Measurements from ENCODE around the gene LOXHD1. TPM values are rescaled to one million over a fixed set of nuclear protein-coding genes. Genes with fewer than 3 reads are reported as not detected.

Gene LOXHD1
- total RNA-seq, 1 donor from 2014 or later: not detected

DNA sequence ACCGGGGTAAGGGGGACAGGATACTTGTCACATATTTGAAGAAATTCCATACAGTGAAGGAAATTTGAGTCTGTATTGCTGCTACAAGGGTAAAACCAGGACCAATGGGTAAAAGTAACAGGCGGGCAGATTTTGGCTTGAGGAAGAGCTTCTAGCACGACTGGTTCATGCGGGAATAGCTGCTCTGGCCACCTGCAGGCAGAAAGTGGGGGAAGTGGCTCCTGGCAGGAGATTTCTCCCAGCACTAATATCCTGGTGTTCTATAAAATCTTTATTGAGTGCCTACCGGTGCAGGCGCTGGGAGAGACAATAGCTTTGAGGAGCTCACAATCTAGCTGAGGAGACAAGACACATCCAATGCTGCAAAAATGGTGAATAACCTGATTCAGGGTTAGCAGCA is 198.5 kb downstream of the LOXHD1 start:
- H3K9me3 Mint-ChIP-seq: no peaks in the 10 kb centered on the region
- H3K36me3 Mint-ChIP-seq (ENCODE audit: low read depth): no peaks in the 10 kb centered on the region
- intact Hi-C loops (cut with micrococcal nuclease): no loop called here
- no peak overlapping the region for H3K4me3 Mint-ChIP-seq
- no peak overlapping the region for H3K27ac Mint-ChIP-seq
- no peaks in the 10 kb centered on the region for H3K4me1 Mint-ChIP-seq
- no peak for DNase-seq
- H3K27me3 Mint-ChIP-seq: peaks cover 2% of the 10 kb centered on the region

- H3K27me3 Mint-ChIP-seq: peaks cover 3% of the 10 kb centered on the region
- no peak overlapping the region for H3K27ac Mint-ChIP-seq
- H3K9me3 Mint-ChIP-seq: no peaks in the 10 kb centered on the region
- H3K4me1 Mint-ChIP-seq: no peaks in the 10 kb centered on the region
- no peak for DNase-seq
- intact Hi-C loops (cut with micrococcal nuclease): no loop called here
- no peaks in the 10 kb centered on the region for H3K36me3 Mint-ChIP-seq (ENCODE audit: low read depth)
- H3K4me3 Mint-ChIP-seq: no peak overlapping the region
Measured at GRCh38 chr18:46456691-46457090, 200.3 kb downstream of the LOXHD1 start.

DNA sequence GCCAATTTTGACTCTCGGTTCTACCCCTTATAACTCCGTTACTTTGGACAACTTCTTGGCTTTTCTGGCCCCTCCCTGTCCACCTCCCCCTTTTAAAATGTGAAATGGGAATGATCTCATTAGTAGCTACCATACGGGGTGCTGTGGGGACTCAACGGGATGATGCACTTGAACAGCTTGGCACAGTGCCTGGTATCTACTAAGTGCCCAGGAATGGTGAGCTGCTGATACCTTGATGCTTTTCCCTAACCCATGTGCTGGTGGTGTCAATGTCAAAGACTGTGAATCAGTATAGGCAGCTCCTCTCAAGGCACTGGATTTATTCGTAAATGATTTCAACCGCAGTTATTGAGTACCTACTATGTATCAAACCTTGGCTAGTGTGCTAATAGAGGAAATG is 204.2 kb downstream of the LOXHD1 start:
- Mint-ChIP-seq H3K36me3 (ENCODE audit: low read depth) (no peaks in the 10 kb centered on the region), H3K4me3 (no peak overlapping the region), H3K27me3 (peaks cover 4% of the 10 kb centered on the region), H3K9me3 (peaks cover 4% of the 10 kb centered on the region), H3K4me1 (no peaks in the 10 kb centered on the region), H3K27ac (no peak overlapping the region)
- intact Hi-C loops (cut with micrococcal nuclease): no loop called here
- no peak for DNase-seq

DNA sequence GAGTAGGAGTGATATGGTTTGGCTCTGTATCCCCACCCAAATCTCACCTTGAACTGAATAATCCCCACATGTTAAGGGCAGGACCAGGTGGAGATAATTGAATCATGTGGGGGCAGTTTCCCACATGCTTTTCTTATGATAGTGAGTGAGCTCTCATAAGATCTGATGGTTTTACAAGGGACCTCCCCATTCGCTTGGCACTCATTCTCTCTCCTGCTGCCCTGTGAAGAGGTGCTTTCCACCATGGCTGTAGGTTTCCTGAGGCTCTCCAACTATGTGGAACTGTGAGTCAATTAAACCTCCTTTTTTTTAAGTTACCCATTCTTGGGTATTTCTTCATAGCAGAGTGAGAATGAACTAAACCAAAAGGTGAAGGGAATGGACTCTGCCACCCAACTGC is 207.5 kb downstream of the LOXHD1 start:
- H3K27me3 Mint-ChIP-seq: peaks cover 12% of the 10 kb centered on the region
- no peaks in the 10 kb centered on the region for H3K36me3 Mint-ChIP-seq (ENCODE audit: low read depth)
- H3K4me3 Mint-ChIP-seq: no peak overlapping the region
- DNase-seq: no peak
- no peak overlapping the region for H3K27ac Mint-ChIP-seq
- intact Hi-C loops (cut with micrococcal nuclease): no loop called here
- H3K9me3 Mint-ChIP-seq: peaks cover 4% of the 10 kb centered on the region
- H3K4me1 Mint-ChIP-seq: no peaks in the 10 kb centered on the region

GRCh38 chr18:46449033-46449432 is 208.0 kb downstream of the LOXHD1 start:
- Mint-ChIP-seq H3K27ac (no peak overlapping the region), H3K4me1 (no peaks in the 10 kb centered on the region), H3K36me3 (ENCODE audit: low read depth) (no peaks in the 10 kb centered on the region), H3K9me3 (peaks cover 4% of the 10 kb centered on the region), H3K4me3 (no peak overlapping the region), H3K27me3 (peaks cover 12% of the 10 kb centered on the region)
- intact Hi-C loops (cut with micrococcal nuclease): no loop called here
- DNase-seq: no peak

GRCh38 chr18:46448347-46448746 is 208.7 kb downstream of the LOXHD1 start:
- Mint-ChIP-seq H3K4me3 (no peak overlapping the region), H3K36me3 (ENCODE audit: low read depth) (no peaks in the 10 kb centered on the region), H3K4me1 (no peaks in the 10 kb centered on the region), H3K27me3 (peaks cover 14% of the 10 kb centered on the region), H3K27ac (no peak overlapping the region), H3K9me3 (peaks cover 4% of the 10 kb centered on the region)
- intact Hi-C loops (cut with micrococcal nuclease): no loop called here
- no peak for DNase-seq

GRCh38 chr18:46447792-46448191 is 209.2 kb downstream of the LOXHD1 start:
- Mint-ChIP-seq H3K27ac (no peak overlapping the region), H3K36me3 (ENCODE audit: low read depth) (no peaks in the 10 kb centered on the region), H3K4me3 (no peak overlapping the region), H3K9me3 (peaks cover 4% of the 10 kb centered on the region), H3K27me3 (peaks cover 17% of the 10 kb centered on the region), H3K4me1 (no peaks in the 10 kb centered on the region)
- no peak for DNase-seq
- intact Hi-C loops (cut with micrococcal nuclease): no loop called here

DNA sequence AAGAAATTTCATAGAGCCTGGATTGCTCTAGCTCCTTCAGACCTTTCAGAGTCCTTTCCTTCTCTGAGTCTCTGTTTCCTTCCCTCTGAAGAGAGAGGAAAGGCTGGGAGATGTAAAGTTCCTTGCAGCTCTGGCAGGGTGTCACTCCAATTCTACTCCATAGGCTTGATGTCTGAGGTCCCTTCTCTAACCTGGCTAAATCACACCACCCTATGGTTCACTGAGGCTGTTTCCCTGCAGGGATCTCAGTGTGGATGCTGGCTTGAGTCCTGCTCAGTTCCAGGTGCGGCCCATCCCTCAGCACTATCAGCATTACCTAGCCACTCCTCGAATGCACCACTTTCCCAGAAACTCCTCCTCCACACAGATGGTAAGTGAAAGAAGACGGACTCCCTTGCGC is 209.7 kb downstream of the LOXHD1 start:
- no peak for DNase-seq
- intact Hi-C loops (cut with micrococcal nuclease): no loop called here
- H3K36me3 Mint-ChIP-seq (ENCODE audit: low read depth): no peaks in the 10 kb centered on the region
- no peak overlapping the region for H3K27ac Mint-ChIP-seq
- no peaks in the 10 kb centered on the region for H3K4me1 Mint-ChIP-seq
- H3K9me3 Mint-ChIP-seq: peaks cover 4% of the 10 kb centered on the region
- no peak overlapping the region for H3K4me3 Mint-ChIP-seq
- peaks cover 16% of the 10 kb centered on the region for H3K27me3 Mint-ChIP-seq

DNA sequence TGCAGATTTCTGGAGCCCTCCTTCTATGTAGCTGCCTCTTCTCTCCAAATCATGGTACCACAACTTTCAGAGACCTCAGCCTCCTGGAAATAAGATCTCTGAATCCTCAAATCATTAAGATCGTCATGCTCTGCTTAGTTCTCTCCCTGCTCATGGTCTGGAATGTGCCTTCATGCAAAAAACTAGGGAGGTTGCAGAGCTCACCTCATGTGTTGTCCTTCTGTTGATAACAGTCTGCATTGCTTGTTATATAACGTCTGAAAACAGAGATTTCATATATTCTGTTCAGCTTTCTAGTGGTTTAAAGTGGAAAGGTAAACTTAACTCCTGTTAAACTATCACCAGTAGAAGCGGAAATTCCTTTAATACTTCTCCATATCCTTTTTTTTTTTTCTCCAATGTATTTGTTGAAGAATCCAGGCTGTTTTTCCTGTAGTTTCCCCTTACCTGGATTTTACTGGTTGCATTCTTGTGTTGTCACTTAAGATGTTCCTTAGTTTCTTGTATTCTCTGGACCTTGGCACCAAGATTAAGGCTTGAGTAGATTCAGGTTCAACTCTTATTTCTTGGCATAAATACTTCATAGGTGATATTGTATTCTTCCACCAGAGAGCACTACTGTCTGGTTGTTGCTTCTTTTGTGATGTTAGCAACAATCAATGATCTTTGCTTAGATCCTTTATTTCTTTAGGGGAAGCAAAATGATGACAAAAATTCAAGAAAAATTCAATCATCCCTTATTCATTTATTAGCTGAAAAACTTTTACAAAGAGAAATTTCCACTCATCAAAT is 211.3 kb downstream of the LOXHD1 start:
- Mint-ChIP-seq H3K27ac (no peak overlapping the region), H3K4me1 (no peaks in the 10 kb centered on the region)

GRCh38 chr18:46439037-46439436 is 218.0 kb downstream of the LOXHD1 start:
- Mint-ChIP-seq H3K27me3 (peaks cover 6% of the 10 kb centered on the region), H3K9me3 (no peaks in the 10 kb centered on the region), H3K36me3 (ENCODE audit: low read depth) (no peaks in the 10 kb centered on the region), H3K4me1 (no peaks in the 10 kb centered on the region), H3K27ac (no peak overlapping the region), H3K4me3 (no peak overlapping the region)
- DNase-seq: no peak
- intact Hi-C loops (cut with micrococcal nuclease): no loop called here

More for the DNA sequence above, 211.3 kb downstream of the LOXHD1 start:
- H3K4me3 Mint-ChIP-seq: no peak overlapping the region
- H3K27me3 Mint-ChIP-seq: peaks cover 16% of the 10 kb centered on the region
- intact Hi-C loops (cut with micrococcal nuclease): no loop called here
- no peaks in the 10 kb centered on the region for H3K36me3 Mint-ChIP-seq (ENCODE audit: low read depth)
- peaks cover 4% of the 10 kb centered on the region for H3K9me3 Mint-ChIP-seq
- no peak for DNase-seq

- no peaks in the 10 kb centered on the region for H3K27me3 Mint-ChIP-seq
- H3K4me3 Mint-ChIP-seq: no peak overlapping the region
- H3K36me3 Mint-ChIP-seq (ENCODE audit: low read depth): no peaks in the 10 kb centered on the region
- intact Hi-C loops (cut with micrococcal nuclease): no loop called here
- H3K9me3 Mint-ChIP-seq: no peaks in the 10 kb centered on the region
- no peak overlapping the region for H3K27ac Mint-ChIP-seq
- DNase-seq: no peak
- H3K4me1 Mint-ChIP-seq: no peaks in the 10 kb centered on the region
Measured at GRCh38 chr18:46437061-46437460, 220.0 kb downstream of the LOXHD1 start.

GRCh38 chr18:46436621-46437020 is 220.4 kb downstream of the LOXHD1 start:
- no peaks in the 10 kb centered on the region for H3K36me3 Mint-ChIP-seq (ENCODE audit: low read depth)
- H3K4me3 Mint-ChIP-seq: no peak overlapping the region
- no peak for DNase-seq
- H3K27me3 Mint-ChIP-seq: peaks cover 3% of the 10 kb centered on the region
- no peaks in the 10 kb centered on the region for H3K9me3 Mint-ChIP-seq
- H3K27ac Mint-ChIP-seq: no peak overlapping the region
- H3K4me1 Mint-ChIP-seq: peaks cover 1% of the 10 kb centered on the region
- intact Hi-C loops (cut with micrococcal nuclease): no loop called here

DNA sequence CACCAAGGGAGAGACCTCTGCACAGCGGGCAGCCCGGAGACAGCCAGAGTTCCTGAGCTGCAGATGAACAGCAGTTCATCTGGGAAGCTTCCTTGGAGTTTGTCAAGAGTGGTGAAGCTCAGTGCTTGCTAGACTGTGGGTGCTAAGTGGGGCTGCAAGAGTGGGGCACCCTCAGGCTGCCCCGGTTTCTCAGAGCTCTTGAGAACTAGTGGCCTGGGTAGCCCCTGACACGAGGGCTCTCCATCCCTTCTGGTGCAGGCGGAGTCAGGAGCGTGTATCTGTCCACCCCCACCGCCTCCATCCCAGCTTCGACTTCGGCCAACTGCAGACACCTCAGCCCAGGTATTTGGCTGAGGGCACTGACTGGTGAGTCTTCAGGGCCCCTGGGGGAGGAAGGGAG is 222.0 kb downstream of the LOXHD1 start:
- H3K27me3 Mint-ChIP-seq: peaks cover 13% of the 10 kb centered on the region
- DNase-seq: no peak
- H3K36me3 Mint-ChIP-seq (ENCODE audit: low read depth): no peaks in the 10 kb centered on the region
- no peak overlapping the region for H3K27ac Mint-ChIP-seq
- intact Hi-C loops (cut with micrococcal nuclease): no loop called here
- H3K4me1 Mint-ChIP-seq: peaks cover 1% of the 10 kb centered on the region
- H3K4me3 Mint-ChIP-seq: no peak overlapping the region
- no peaks in the 10 kb centered on the region for H3K9me3 Mint-ChIP-seq

DNA sequence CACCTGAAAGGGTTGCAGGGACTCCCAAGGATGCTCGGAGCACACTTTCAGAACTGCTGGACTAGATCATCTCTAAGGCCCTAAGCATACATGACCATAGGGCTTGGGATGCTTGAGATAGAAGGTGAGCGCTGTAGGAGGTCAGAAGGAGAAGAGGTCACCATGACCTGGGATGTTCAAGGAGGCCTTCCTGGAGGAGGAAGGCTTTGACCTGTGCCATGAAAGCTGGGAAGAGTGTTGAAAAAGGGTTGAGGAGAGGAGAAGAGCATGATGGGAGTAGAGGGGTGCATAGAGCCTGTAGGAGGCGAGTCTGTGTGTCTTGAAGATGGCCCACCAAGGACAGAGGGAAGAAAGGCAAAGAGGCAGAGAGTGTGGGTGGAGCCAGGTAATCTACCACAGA is 222.4 kb downstream of the LOXHD1 start:
- peaks cover 1% of the 10 kb centered on the region for H3K4me1 Mint-ChIP-seq
- no peaks in the 10 kb centered on the region for H3K36me3 Mint-ChIP-seq (ENCODE audit: low read depth)
- no peak for DNase-seq
- no peak overlapping the region for H3K4me3 Mint-ChIP-seq
- no peaks in the 10 kb centered on the region for H3K9me3 Mint-ChIP-seq
- H3K27me3 Mint-ChIP-seq: peaks cover 17% of the 10 kb centered on the region
- intact Hi-C loops (cut with micrococcal nuclease): no loop called here
- no peak overlapping the region for H3K27ac Mint-ChIP-seq
